GM19372 (cell line): ENCODE data around the gene ZDHHC5.
"Not testable (repeated sequence)": the region's sequence is repeated elsewhere in the genome, so short reads cannot be mapped to it uniquely, and the experiment has no call there.

ENCODE experiments used
- ATAC-seq: cut with Tn5 transposase; IDR thresholded peaks from one replicate; pipeline ENCODE4 v1.9.1; 2021; ENCODE audit warnings: mild to moderate bottlenecking, low read depth, moderate library complexity; ENCODE audit not compliant: unreplicated experiment

ZDHHC5 gene

DNA sequence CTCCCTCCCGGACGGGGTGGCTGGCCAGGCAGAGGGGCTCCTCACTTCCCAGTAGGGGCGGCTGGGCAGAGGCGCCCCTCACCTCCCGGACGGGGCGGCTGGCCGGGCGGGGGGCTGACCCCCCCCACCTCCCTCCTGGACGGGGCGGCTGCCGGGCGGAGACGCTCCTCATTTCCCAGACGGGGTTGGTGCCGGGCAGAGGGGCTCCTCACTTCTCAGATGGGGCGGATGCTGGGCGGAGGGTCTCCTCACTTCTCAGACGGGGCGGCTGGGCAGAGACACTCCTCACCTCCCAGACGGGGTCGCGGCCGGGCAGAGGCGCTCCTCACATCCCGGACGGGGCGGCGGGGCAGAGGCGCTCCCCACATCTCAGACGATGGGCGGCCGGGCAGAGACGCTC, 48.8 kb downstream of the ZDHHC5 start:
- ATAC-seq = not testable (repeated sequence)

DNA sequence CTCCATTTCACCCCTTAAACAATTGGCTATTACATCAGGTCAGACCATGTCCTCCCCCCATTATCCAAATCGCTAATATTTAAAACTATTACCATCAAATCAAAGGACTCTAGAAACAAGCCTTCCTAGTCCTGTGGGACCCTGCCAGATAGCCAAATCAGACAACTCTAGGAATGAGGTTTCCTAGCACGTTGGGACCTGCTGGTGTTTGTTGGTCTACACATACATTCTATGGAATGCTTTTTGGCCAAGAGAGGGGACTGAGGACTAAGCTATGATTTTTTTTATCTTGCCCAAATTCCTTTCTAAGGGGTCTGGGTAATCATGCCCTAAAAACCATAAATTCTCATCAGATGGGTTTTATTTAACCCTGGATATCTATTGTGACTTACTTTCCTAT, 59.3 kb downstream of the ZDHHC5 start:
- no peak for ATAC-seq

DNA sequence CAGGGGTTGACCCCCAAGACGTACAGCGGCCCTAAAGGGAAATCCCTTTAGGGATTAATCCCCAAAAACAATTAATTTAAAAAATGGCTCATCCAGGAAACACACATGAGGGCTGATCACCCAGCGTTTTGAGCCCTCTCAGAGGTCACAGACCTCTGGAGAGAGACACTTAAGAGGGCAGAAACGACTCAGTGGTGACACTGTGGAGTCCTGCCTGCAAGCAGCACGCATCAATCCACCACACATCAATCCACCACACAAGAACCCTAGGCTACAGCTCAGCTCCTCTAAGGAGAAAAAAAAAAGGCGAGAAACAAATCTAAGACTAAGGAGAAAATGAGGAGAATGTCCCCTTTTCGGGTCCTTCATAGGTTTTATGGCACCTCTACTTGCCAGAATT, 60.9 kb downstream of the ZDHHC5 start:
- no peak for ATAC-seq

DNA sequence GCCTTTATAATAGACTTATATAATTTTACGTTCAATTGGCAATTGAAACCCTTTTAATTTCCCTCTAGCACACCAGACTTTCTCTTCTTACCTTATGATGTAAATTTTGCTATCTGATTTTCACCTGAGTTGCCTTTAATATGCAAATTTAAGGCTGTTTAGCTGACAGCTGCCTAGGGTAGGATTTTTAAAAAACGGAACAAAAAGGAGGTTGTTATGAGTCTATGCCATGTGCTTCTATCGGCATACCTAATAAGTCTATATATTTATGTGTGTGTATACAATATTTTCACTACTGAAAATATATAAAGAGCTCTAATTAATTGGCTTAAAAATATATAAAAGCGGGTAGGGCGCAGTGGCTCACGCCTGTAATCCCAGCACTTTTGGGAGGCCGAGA, 61.6 kb downstream of the ZDHHC5 start:
- no peak for ATAC-seq

DNA sequence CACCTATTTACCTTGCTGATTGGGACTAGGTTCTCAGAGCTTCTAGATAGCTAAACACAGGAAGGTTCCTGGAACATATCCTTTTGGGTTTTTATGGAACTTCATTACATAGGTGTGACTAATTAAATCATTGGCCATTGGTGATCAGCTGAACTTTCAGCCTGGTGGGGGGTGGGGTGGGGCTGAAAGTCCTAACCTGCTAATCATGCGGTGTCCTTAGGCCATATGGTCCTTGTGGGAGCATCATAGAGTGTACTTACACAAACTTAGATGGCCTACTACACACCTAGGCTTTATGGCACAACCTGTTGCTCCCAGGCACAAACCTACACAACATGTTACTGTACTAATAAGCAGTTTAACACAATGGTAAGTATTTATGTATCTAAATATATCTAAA, 64.7 kb downstream of the ZDHHC5 start:
- no peak for ATAC-seq

DNA sequence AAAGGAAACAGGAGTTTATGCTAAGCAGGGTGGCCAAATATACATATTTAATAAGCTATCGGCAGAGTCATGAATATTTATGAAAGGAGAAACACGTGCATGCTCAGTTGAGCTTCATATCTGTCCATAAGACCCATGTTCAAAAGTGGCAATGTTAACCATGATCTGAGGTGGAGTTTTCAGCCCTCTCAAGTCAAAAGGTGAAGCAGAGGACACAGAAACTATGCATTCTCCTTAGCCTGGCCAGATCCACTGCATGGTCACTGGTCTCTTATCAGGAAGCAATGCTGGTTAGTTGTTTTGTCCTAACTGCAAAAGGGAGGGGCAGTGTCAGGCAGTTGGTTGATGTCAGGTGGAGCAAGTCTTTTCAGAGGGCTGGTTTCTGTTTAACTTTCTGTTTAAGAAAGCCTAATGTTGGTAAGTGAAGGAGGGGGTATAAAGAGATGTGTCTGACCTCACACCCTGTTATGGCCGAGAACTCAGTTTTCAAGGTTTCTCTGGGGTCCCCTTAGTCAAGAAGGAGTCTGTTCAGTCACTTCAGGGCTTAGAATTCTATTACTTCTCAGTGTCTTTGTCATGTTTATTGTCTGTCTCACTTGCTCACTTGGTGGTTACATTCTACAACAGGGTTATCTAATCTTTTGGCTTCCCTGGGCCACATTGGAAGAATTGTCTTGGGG, 67.8 kb downstream of the ZDHHC5 start:
- ATAC-seq = no peak

DNA sequence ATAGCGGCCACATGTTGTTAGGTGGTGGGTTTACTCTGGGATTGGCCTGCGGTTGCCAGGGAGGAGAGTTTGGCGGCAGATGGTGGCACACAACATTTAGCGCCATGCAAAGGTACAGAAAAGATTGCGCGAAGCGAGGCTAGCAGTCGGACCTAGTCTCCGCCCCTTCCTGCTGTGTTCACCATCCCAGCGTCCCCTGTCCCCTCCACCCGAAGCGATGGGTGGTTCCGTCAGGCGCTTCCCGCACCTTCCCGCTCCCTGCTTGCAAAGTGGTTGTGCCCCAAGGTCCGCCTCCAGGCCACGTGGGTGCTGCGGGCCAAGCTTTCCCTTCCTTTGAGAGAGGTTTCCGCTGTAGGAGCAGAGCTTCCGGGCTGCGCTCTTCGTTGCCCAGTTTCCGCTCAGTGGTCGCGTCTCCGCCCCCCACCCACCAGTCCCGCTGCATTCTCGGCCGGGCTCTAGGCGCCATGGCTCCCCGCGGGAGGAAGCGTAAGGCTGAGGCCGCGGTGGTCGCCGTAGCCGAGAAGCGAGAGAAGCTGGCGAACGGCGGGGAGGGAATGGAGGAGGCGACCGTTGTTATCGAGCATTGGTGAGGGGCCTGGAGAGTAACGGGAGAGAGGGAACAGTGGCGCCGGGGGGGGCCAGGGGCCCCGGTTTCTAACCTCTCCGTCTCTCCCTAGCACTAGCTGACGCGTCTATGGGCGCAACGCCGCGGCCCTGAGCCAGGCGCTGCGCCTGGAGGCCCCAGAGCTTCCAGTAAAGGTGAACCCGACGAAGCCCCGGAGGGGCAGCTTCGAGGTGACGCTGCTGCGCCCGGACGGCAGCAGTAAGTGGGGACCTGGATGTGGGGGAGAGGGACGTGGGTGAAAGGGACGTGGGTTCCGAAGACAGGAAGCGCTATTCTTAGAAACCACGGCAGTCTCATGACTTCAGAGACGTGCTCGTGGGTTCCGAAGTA, 73.5 kb downstream of the ZDHHC5 start, which contains the start of gene SELENOH:
Gene SELENOH (plus strand): TSS at position 360 of the 955 bp plus-strand sequence. CDS start 105 bp downstream, at position 465.
- ATAC-seq = peak; percentile 85

DNA sequence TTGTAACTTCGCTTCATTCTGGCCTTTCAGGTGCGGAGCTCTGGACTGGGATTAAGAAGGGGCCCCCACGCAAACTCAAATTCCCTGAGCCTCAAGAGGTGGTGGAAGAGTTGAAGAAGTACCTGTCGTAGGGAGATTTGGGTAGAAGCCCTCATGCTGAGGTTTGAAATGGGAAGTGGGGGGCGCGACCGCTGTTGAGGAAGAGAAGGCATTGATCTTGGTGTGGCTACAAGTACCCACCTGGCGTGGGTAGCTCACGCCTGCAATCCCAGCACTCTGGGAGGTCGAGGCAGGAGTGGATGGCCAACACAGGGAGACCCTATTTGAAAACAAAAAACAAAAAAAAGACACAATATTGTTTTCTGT, 74.2 kb downstream of the ZDHHC5 start:
- no peak for ATAC-seq

DNA sequence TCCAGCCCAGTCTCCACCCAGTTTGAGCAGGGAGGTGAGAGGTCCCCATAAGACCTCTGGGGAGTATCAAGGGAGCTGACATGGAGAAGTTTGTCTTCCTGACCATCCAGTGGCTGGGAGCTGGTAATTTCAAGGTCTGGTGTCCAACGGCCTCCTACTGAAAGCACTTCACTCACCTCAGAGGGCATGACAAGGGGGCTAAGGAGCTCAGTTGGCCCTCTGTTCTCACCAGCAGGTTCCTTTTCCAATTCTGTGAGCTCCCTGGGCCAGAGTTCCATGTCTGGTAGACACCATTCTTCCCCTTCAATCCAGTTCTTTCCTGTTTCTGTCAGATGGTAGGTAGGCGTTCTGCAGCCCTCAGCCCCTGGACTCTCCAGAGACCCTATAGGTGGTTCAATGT, 76.4 kb downstream of the ZDHHC5 start:
- ATAC-seq = no peak

DNA sequence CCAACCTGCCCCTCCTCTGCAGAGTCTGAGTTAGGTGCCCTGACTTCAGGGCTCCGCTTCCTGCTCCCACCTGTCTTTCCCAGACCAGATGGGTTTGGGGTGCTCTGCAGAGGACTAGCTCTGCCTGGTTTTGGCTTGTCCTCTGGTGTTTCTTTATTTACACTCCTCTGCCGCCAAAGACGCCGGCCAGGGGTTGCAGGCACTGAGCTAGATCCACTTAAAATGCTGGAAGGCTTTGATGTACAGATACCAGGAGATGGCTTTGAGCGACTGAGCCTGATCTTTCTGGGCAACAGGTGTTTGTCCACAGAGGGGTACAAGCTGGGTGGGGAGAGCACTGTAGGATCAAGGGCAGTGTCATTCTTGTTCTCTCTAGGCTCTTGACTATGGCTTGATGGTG, 77.3 kb downstream of the ZDHHC5 start:
- no peak for ATAC-seq

DNA sequence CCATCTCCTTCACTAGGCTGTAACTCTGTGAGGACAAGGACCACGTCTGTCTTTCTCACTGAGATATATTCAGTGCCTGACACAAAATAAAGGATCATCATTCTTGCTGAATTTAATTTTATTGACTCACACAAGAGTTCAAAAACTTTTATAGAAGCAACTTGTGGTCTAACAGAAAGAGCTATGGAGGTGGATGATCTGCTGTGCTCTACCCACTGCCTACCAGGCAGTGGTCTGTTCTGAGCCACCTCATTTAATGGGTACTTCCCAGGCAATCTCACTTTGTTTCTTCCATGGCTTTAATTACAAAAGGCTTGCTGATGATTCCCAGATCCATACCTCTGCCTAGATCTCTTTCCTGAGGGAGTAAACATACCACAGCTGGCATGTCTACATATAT, 79.0 kb downstream of the ZDHHC5 start:
- no peak for ATAC-seq
